Pancreas (tissue), 10 donors: ENCODE data around the gene CHD5. TPM values are rescaled to one million over a fixed set of nuclear protein-coding genes. Genes with fewer than 3 reads are reported as not detected.

Experiments used
- ATAC-seq, 4 donors: fragments of 200-7000 bp; cut with Tn5 transposase; one replicate each; pipeline versions ENCODE4 v1.8.0 to v1.9.1; 2020; ENCODE audit warnings: mild to moderate bottlenecking in 4 of 4, moderate library complexity in 4 of 4
- DNase-seq, 6 donors: peaks; one replicate each; pipeline ENCODE4 v3.0.0-alpha.2; 2020
- FAIRE-seq: peaks from 2 replicates; lab custom pipeline; 2012; peaks lifted over from hg19 to GRCh38; lab: Jason Lieb, UNC
- H3K27ac ChIP-seq, 4 donors: fragments of 200-600 bp; sonication (generic); 1 replicate in 3 of 4; 2 replicates in 1 of 4; pipeline versions ENCODE4 v1.5.0 to v1.8.0; 2020
- H3K27me3 ChIP-seq, 4 donors: fragments of 200-600 bp; one replicate each; pipeline ENCODE4 v1.8.0; 2021
- H3K36me3 ChIP-seq, 3 donors: fragments of 200-600 bp; sonication (generic) in 1 of 3; one replicate each; pipeline versions ENCODE4 v1.5.0 to v1.8.0; 2020 to 2021
- H3K4me1 ChIP-seq, 3 donors: fragments of 200-600 bp; one replicate each; pipeline ENCODE4 v1.8.0; 2021
- H3K4me3 ChIP-seq, 4 donors: fragments of 200-600 bp; sonication (generic) in 2 of 4; one replicate each; pipeline versions ENCODE4 v1.5.0 to v1.8.0; 2020 to 2021
- H3K9me3 ChIP-seq, 4 donors: fragments of 200-600 bp; one replicate each; pipeline ENCODE4 v1.8.0; 2021
- WGBS, 2 donors: extraction: QIAGEN DNeasy Blood & Tissue Kit; methylation state at CpG; one replicate each; pipeline ENCODE4 v1.1.7; 2013; 5-methylcytosine and 5-hydroxymethylcytosine counted together
- intact Hi-C, 3 donors: fragments of 100-400 bp; cut with DNase I; formaldehyde crosslinking; loops; one replicate each; pipeline versions ENCODE4 v1.11.1 to v1.14.2; 2022
- polyA plus RNA-seq, 2 donors: library from polyadenylated mRNA; stranded (reverse); fragments of 200-250 nt; gene quantifications; one replicate each; pipeline ENCODE4 v1.2.3, GENCODE V29; 2013
- total RNA-seq, 6 donors: library from RNA; stranded (reverse); fragmentation: NEBNext Ultra II Directional in 4 of 6; extraction: Animal tissue kit (Norgen Biotek cat#: 25700) in 4 of 6; gene quantifications; one replicate each; pipeline versions ENCODE4 v1.2.1 to v1.2.4, GENCODE V29; 2021 to 2023
- TF ChIP-seq, protein P1 (sequence below), 4 donors: fragments of 200-600 bp; sonication (generic) in 3 of 4; IDR thresholded peaks; one replicate each; pipeline versions ENCODE4 v1.5.0 to v1.8.0; 2021; ENCODE audit warnings: antibody characterized with exemption in 4 of 4
- donor health status: healthy with polysubstance abuse.
- donor health status: DM: no; HTN: no; CAD: no; lungs with moderate emphysema.
- donor health status: DM: no; HTN: no; CAD: no.
- donor health status: control.
- donor health status: control.
- donor health status: Bipolar disorder and iron deficiency.
- donor health status: DM: yes; HTN: yes; CAD: no.
- donor health status: DM: no; HTN: no; CAD: no.
- donor health status: DM: no; HTN: no; CAD: no.
- donor health status: DM: yes; HTN: yes; CAD: no.

CHD5 gene
- total and polyA plus RNA-seq, 8 donors: 0.09 to 2.9 (median 0.40) TPM

DNA sequence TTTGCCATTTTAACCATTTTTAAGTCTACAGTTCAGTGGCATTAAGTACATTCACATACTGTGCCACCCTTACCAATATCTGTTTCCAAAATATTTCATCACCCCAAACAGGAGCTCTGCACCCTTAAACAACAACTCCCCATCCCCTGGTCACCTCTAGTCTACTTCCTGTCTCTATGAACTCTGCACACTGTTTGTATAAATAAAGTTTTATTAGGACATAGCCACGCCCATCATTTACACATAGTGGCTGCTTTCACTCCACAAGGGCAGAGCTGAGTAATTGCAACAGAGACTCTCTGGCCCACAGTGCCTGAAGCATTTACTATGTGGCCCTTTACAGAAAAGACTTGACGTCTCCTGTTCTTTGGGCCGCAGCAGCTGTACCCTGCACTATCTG lies 104.4 kb downstream of the CHD5 start:
- TF ChIP-seq, protein P1, sequence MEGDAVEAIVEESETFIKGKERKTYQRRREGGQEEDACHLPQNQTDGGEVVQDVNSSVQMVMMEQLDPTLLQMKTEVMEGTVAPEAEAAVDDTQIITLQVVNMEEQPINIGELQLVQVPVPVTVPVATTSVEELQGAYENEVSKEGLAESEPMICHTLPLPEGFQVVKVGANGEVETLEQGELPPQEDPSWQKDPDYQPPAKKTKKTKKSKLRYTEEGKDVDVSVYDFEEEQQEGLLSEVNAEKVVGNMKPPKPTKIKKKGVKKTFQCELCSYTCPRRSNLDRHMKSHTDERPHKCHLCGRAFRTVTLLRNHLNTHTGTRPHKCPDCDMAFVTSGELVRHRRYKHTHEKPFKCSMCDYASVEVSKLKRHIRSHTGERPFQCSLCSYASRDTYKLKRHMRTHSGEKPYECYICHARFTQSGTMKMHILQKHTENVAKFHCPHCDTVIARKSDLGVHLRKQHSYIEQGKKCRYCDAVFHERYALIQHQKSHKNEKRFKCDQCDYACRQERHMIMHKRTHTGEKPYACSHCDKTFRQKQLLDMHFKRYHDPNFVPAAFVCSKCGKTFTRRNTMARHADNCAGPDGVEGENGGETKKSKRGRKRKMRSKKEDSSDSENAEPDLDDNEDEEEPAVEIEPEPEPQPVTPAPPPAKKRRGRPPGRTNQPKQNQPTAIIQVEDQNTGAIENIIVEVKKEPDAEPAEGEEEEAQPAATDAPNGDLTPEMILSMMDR (IDR thresholded peaks at IDR 0.05): no peak
- Histone ChIP-seq H3K4me1 (no peaks in the 10 kb centered on the region), H3K4me3 (no peak overlapping the region), H3K36me3 (no peaks in the 10 kb centered on the region), H3K27ac (no peak overlapping the region), H3K9me3 (no peaks in the 10 kb centered on the region), H3K27me3 (no peaks in the 10 kb centered on the region)
- intact Hi-C loops: no loop called here
- DNase-seq (no peak), FAIRE-seq (no peak), ATAC-seq (no peak)
- WGBS, 2 donors: 78 to 86% methylated on average over 3 of the region's 3 CpGs

GRCh38 chr1:6074192-6074901 lies 105.8 kb downstream of the CHD5 start:
- H3K27ac ChIP-seq: no peak overlapping the region
- H3K9me3 ChIP-seq: no peaks in the 10 kb centered on the region
- H3K27me3 ChIP-seq: no peaks in the 10 kb centered on the region
- intact Hi-C loops: no loop called here
- no peak for FAIRE-seq
- no peak overlapping the region for H3K4me3 ChIP-seq
- 89 to 90% methylated on average over 21 of the region's 21 CpGs for whole genome bisulfite sequencing, 2 donors
- DNase-seq: no peak
- TF ChIP-seq, protein P1 (IDR thresholded peaks at IDR 0.05): no peak
- H3K36me3 ChIP-seq: no peaks in the 10 kb centered on the region
- no peak for ATAC-seq
- no peaks in the 10 kb centered on the region for H3K4me1 ChIP-seq

DNA sequence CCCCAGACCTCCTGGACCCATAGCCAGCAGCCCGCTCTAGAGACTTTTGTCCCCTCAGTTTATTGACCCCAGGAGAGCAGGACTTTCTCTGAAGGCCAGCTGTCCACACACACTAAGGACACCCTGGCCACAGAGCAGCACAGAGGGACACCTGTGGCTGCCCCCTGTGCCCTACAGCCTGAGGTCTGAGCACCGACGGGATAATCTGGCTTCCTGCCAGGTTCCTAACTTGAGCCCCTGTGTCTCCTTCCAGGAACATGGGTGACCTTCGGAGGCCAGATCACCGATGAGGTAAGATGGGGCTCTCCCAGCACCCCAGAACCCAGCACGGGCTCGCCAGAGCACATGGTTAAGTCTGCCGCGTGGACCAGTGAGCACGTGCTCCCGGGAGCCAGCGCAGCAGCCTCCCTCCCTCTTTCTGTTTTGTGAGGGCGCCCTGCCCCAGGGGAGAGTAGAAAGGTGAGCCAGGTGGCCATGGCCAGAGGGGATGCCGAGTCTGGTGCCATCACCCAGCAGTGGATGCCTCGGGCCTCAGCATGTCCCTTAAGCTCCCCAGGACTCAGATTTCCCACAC lies 106.6 kb downstream of the CHD5 start:
- intact Hi-C loops: no loop called here
- H3K27me3 ChIP-seq: no peaks in the 10 kb centered on the region
- no peaks in the 10 kb centered on the region for H3K36me3 ChIP-seq
- no peak overlapping the region for H3K27ac ChIP-seq
- FAIRE-seq: no peak
- H3K9me3 ChIP-seq: no peaks in the 10 kb centered on the region
- no peak for ATAC-seq
- peak in 1 of 6 donors; percentile 29 for DNase-seq
- TF ChIP-seq, protein P1 (IDR thresholded peaks at IDR 0.05): no peak
- 74 to 80% methylated on average over 15 of the region's 15 CpGs for WGBS, 2 donors
- H3K4me3 ChIP-seq: no peak overlapping the region
- H3K4me1 ChIP-seq: no peaks in the 10 kb centered on the region

GRCh38 chr1:6072774-6073479 lies 107.2 kb downstream of the CHD5 start:
- Histone ChIP-seq H3K9me3 (no peaks in the 10 kb centered on the region), H3K36me3 (no peaks in the 10 kb centered on the region), H3K27ac (no peak overlapping the region), H3K27me3 (no peaks in the 10 kb centered on the region), H3K4me3 (no peak overlapping the region), H3K4me1 (no peaks in the 10 kb centered on the region)
- ATAC-seq (no peak), FAIRE-seq (no peak), DNase-seq (no peak)
- WGBS, 2 donors: 60 to 67% methylated on average over 17 of the region's 17 CpGs
- intact Hi-C loops: no loop called here
- TF ChIP-seq, protein P1 (IDR thresholded peaks at IDR 0.05): no peak
